Esophagus squamous epithelium (tissue), 4 donors: ENCODE data around the gene ACER3.

Experiments used
- POLR2A ChIP-seq, 4 donors: fragments of 450-650 bp; IDR thresholded peaks; one replicate each; pipeline ENCODE4 v1.6.1; 2017; ENCODE audit warnings: antibody characterized with exemption in 4 of 4, mild to moderate bottlenecking in 4 of 4, moderate library complexity in 3 of 4
- TF ChIP-seq, protein P1 (sequence below), 6 experiments: fragments of 450-650 bp in 4 of 6; fragments of 200-600 bp in 2 of 6; sonication (generic) in 2 of 6; IDR thresholded peaks; one replicate each; pipeline ENCODE4 v1.5.1; 2016 to 2019; ENCODE audit warnings: antibody characterized with exemption in 6 of 6, mild to moderate bottlenecking in 4 of 6, moderate library complexity in 4 of 6

DNA sequence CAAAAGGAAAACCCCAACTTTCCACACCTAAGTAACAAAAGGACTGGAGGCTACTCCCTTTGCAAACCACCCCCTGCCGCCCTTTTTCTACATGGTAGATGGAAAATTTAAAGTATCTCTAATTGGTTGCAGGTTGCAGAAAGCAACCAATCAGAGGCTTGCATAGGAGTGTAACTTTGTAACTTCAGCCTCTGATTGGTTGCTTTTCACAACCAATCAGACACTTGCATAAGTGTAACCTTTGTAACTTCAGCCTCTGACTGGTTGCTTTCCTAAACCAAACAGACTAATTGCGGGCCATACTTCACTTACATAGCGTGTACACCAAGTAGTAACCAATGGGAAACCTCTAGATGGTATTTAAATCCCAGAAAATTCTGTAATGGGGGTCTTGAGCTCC lies 16.8 kb upstream of the ACER3 start:
- TF ChIP-seq, protein P1, sequence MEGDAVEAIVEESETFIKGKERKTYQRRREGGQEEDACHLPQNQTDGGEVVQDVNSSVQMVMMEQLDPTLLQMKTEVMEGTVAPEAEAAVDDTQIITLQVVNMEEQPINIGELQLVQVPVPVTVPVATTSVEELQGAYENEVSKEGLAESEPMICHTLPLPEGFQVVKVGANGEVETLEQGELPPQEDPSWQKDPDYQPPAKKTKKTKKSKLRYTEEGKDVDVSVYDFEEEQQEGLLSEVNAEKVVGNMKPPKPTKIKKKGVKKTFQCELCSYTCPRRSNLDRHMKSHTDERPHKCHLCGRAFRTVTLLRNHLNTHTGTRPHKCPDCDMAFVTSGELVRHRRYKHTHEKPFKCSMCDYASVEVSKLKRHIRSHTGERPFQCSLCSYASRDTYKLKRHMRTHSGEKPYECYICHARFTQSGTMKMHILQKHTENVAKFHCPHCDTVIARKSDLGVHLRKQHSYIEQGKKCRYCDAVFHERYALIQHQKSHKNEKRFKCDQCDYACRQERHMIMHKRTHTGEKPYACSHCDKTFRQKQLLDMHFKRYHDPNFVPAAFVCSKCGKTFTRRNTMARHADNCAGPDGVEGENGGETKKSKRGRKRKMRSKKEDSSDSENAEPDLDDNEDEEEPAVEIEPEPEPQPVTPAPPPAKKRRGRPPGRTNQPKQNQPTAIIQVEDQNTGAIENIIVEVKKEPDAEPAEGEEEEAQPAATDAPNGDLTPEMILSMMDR (IDR thresholded peaks at IDR 0.05), result no peak
- no peak for TF ChIP-seq POLR2A (IDR thresholded peaks at IDR 0.05)
